ENCODE data around the gene EXOC6B.

GRCh38 chr2:72719416-72719815 lies 106.4 kb downstream of the EXOC6B start:
- TF ChIP-seq CTCF (IDR thresholded peaks at IDR 0.05 in 4 of 5, conservative IDR thresholded peaks at IDR 0.05 in 1 of 5), result no peak
- TF ChIP-seq POLR2A (IDR thresholded peaks at IDR 0.05), result no peak

Data from gastrocnemius medialis (tissue), 4 donors.